ENCODE measurements around the gene MNX1. TPM values are rescaled to one million over a fixed set of nuclear protein-coding genes. Genes with fewer than 3 reads are reported as not detected.

The MNX1 gene
- total RNA-seq, 4 donors from 2014 or later, result not detected

DNA sequence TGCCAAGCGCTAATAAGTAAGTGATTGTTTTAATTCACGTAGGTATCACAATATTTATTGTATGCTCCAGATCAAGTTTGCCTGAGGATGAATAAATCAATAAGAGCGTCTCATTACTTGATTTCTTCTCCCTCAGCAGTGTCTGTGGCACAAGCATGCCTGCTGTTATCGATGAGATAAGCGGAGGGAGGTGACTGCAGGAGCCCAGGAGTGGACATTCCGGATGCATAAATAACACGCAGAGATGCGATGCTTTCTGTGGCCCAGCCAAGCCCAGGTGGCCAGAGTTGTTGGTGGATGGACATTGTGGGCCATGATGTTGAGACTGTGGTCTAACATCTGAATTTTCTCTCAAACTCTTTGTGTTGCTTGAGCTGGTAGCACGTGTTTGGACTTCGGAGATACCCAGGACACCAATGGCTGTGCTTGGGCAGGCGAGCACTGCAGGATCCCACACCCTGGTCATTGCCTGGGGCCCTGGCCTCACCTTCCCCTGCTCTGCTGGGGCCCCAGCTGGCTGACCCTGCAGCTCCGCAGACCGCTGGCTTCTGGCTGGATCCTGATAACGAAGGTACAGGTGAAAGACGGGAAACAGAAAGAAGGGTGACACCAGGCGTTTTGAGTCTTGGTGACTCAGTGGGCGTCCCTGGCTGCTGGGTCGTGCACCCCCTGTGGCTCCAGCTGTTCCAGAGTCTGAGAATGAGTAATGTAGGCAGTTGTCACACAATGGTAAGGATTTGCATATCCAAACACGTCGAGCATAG, 31.2 kb upstream of the MNX1 start:
- ATAC-seq (ENCODE audit: low FRiP score), result no peak

DNA sequence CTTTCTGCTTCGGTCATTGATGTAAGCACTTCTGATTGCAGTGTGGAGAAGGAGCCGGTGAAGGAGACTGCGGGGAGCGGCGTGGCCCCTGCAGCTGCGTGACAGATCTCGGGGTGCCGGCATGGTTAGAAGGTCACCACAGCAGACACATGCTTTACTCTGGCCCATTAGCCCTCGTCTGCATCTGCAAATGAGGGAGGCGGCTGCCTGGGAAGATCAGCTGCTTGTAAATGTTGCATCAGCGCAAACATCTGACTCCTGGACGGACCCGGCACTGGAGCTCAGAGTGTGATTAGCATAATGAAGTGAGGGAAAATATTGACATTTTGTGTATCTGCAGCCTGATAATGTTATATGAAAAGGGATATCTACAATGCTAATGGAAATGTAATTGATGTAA, 30.5 kb upstream of the MNX1 start:
- no peak for DNase-seq (ENCODE audit: low spot score)

More for the DNA sequence above, 31.2 kb upstream of the MNX1 start:
- no peak for DNase-seq (ENCODE audit: low spot score)
- TF ChIP-seq, protein P1, sequence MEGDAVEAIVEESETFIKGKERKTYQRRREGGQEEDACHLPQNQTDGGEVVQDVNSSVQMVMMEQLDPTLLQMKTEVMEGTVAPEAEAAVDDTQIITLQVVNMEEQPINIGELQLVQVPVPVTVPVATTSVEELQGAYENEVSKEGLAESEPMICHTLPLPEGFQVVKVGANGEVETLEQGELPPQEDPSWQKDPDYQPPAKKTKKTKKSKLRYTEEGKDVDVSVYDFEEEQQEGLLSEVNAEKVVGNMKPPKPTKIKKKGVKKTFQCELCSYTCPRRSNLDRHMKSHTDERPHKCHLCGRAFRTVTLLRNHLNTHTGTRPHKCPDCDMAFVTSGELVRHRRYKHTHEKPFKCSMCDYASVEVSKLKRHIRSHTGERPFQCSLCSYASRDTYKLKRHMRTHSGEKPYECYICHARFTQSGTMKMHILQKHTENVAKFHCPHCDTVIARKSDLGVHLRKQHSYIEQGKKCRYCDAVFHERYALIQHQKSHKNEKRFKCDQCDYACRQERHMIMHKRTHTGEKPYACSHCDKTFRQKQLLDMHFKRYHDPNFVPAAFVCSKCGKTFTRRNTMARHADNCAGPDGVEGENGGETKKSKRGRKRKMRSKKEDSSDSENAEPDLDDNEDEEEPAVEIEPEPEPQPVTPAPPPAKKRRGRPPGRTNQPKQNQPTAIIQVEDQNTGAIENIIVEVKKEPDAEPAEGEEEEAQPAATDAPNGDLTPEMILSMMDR (IDR thresholded peaks at IDR 0.05), result no peak

DNA sequence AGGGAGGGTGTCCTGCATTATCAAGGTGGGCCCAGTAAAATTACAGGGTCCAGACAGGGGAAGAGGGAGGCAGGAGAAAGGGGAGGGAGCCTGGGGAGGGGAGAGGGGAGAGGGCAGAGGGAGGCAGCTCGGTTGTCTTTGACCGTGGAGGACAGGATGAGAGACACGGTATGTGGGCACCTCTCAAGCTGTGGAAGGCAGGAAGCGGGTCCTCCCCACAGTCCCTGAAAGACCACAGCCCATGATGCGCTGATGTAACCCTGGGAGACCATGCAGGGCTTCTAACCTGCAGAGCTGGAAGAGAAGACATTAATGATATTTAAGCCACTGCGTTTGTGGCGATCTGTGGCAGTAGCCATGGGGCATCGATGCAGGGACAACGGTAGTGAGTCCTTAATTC, 27.2 kb upstream of the MNX1 start:
- TF ChIP-seq, protein P1 (IDR thresholded peaks at IDR 0.05), result no peak
- DNase-seq (ENCODE audit: low spot score) (no peak), ATAC-seq (ENCODE audit: low FRiP score) (no peak)

More for the DNA sequence above, 30.5 kb upstream of the MNX1 start:
- ATAC-seq (ENCODE audit: low FRiP score), result no peak
- TF ChIP-seq, protein P1 (IDR thresholded peaks at IDR 0.05), result no peak

DNA sequence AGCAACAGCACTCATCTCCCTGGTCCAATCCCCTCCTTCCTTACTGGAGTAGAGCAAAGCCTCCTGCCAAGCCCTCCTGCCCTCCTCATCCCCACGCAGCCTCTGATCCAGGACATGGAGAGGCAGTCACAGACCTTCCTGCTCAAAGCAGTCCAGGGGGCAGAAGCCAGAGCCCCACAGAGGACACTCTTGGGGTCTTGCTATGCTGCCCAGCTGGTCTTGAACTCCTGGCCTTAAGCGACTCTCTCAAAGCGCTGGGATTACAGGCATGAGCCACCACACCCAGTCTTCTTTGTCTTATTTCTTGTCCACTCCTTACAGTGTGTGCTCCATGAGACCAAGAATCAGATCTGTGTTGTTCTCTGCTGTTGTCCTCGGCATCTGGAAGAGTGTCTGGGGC, 26.6 kb upstream of the MNX1 start:
- ATAC-seq (ENCODE audit: low FRiP score), result no peak
- DNase-seq (ENCODE audit: low spot score), result no peak
- TF ChIP-seq, protein P1 (IDR thresholded peaks at IDR 0.05), result no peak

DNA sequence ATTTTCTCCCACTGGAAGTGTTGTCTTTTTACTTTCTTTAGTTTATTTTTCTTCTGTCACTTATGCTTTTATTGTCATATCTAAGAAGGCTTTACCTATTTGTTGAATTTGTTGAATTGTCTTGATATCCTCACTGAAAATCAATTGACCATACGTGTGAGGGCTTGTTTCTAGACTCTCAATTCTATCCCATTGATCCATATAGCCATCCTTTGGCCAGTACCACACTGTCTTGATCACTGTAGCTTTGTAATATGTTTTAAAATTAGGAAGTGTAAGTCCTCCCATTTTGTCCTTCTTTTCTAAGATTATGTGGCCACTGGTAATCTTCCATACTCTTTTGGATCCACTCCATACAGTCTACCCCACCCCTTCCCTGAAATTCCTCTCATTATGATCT, 25.5 kb upstream of the MNX1 start:
- no peak for DNase-seq (ENCODE audit: low spot score)
- TF ChIP-seq, protein P1 (IDR thresholded peaks at IDR 0.05), result no peak
- no peak for ATAC-seq (ENCODE audit: low FRiP score)

DNA sequence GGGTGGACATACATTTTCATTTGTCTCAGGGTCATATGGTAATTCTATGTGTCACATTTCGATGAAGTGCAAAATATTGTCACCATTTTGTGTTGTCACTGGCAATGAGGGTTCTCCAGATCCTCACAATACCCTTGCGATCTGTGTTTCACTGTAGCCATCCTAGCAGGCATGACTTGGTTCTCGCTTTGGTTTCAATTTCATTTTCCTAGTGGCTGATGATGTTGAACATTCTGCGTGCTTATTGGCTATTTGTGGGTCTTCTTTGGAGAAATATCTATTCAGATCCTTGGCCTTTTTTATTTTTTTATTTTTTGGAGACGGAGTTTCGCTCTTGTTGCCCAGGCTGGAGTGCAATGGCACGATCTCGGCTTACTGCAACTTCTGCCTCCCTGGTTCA, 24.8 kb upstream of the MNX1 start:
- no peak for DNase-seq (ENCODE audit: low spot score)
- TF ChIP-seq, protein P1 (IDR thresholded peaks at IDR 0.05), result no peak
- ATAC-seq (ENCODE audit: low FRiP score), result no peak

Measured in omental fat pad (tissue), 4 donors.